HL-60/S4 (cell line): ENCODE results near the gene TSPYL1.
"Not testable (repeated sequence)": the region's sequence is repeated elsewhere in the genome, so short reads cannot be mapped to it uniquely, and the experiment has no call there.

Source experiments
- in situ Hi-C: fragments of 300-500 bp; cut with MboI; formaldehyde crosslinking; loops from 2 replicates; pipeline ENCODE4 v1.14.3; 2022; ENCODE audit warnings: low sequenced_read_pairs

The TSPYL1 gene

GRCh38 chr6:116279232-116280160 is at the start of gene TSPYL1:
Gene TSPYL1 (minus strand): TSS chr6:116279930. CDS start chr6:116279830, 100 bp downstream.
- in situ Hi-C loops: loop anchor here (10.0 kb wide), 1 partner anchor 285 kb away; no protein-coding TSS in a partner anchor

DNA sequence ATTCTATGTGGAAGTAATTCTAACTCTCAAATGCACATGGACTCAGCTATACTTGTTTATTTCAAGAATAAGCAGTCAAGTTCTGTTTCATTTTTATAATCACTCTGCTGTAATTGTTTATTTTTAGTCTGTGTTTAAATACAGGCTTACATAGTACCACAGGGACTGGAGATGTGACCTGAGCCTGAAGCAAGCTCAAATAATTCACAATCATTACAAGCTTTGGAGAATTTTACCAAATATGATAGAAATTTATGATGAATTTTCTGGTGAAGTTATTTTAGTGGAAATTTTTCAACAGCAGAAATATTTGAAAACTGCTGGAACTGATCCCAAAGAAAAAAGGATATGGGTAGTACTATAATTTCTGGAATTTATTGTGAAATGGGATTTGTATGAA is 49.4 kb upstream of the TSPYL1 start:
- in situ Hi-C loops: no loop called here

DNA sequence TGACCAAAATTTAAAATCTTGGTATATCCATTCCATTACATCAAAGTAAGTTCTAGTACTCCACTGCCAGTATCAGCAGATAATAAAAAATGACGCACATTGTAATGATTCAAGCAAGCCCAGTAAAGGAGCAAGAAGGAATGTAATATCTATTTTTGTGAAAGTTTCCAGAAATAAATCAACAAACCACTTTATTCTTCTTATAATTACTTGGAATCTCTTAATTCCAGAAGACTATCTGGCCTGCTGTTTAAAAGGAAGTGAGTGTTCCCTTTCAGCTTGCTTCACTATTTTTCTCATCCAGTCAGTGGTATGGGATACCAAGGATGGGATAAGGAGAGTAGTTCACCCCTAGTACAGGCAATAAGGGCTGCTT is 48.8 kb upstream of the TSPYL1 start:
- in situ Hi-C loops: no loop called here

DNA sequence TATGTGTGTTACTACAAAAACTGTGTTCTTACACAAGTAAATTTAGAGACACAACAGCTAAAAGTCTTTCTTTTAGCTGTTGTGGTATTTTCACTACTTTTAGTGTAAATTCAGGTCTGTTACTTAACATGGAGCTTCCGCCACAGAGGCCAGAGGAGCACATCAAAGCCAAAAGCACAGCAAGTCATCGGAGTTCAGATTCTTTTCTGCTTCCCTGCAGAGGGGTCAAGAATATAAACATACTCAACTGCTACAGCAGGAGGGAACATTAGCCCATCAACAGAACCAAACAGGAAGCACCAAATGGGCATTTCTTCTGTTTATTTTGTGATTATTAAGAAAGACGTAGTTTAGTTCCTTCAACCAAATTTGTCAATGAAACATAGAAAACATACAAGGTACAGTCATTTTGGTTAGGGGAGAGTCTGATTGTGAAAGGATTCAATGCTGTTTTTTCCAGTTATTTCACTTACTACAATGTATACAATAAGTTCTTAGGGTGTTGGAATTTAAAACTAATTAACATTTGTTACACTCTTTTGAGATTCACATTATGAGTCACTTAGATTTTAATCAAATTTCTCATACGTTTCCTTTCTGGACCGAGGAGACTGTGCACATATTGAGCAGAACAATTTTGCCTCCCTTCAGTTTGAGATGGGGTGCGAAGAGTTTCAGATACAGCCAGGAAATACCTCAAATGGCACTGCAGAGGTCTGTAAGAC is 48.2 kb upstream of the TSPYL1 start:
- in situ Hi-C loops: no loop called here

GRCh38 chr6:116326996-116327395 is 47.3 kb upstream of the TSPYL1 start:
- in situ Hi-C loops: no loop called here

GRCh38 chr6:116326181-116326671 is 46.5 kb upstream of the TSPYL1 start:
- in situ Hi-C loops: no loop called here

- in situ Hi-C loops: not testable (repeated sequence)
Measured at GRCh38 chr6:116325634-116326132, 46.0 kb upstream of the TSPYL1 start.

DNA sequence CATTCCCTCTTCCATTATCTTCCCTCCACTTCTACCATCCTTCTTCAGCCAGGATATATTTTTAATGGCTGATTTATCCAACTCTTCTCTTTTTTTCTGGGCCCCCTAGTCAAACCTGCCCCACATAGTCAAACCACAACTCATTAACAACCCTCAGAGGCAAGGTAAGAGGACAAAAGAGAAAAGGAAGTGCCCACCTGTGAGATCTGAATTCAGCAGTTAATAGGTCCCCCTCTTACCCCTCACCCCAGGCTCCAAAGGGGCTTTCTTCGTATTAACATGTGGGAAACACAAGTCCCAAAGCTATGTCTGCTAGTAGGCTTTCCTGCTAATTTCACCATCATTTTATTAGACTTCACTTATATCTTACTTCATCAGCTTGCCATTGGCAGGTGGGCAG is 44.1 kb upstream of the TSPYL1 start:
- in situ Hi-C loops: no loop called here

DNA sequence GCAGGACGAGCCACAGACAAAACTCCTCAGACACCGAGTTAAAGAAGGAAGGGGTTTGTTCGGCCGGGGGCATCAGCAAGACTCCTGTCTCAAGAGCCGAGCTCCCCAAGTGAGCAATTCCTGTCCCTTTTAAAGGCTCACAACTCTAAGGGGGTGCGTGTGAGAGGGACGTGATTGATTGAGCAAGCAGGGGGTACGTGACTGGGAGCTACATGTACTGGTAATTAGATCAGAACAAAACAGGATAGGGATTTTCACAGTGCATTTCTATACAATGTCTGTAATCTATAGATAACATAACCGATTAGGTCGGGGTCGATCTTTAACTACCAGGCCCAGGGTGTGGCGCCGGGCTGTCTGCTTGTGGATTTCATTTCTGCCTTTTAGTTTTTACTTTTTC is 42.2 kb upstream of the TSPYL1 start:
- in situ Hi-C loops: not testable (repeated sequence)

DNA sequence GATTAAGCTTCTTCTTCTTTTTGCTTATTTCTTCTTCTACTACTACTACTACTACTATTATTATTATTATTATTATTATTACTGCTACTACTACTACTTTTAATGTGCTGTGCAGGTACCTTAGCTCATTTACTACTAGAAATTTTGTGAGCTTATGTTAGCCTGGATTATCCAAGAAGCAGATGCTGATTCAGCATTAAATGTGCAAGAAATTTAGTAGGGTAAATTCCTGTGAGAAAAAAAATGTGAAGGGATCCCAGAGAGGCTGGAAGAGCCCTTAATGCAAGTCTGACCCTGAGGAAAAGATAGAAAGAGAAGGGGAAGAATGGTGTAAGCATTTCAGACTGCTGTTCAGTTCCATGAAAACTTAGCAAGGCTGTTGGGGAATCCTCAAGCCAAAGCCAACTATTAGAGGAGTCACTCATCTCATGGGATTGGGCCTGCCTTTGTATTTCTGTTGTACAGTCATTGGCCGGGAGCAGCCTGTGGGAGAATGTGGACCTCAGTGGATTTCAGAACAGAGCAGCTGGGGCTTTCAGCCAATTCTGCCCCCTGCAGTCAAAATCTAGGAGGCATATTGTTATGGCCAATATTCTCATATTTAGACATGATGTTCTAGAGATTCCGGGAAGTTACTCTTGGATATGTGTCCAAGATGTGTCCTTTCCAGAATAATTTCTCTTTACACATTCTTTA is 37.2 kb upstream of the TSPYL1 start:
- in situ Hi-C loops: no loop called here

DNA sequence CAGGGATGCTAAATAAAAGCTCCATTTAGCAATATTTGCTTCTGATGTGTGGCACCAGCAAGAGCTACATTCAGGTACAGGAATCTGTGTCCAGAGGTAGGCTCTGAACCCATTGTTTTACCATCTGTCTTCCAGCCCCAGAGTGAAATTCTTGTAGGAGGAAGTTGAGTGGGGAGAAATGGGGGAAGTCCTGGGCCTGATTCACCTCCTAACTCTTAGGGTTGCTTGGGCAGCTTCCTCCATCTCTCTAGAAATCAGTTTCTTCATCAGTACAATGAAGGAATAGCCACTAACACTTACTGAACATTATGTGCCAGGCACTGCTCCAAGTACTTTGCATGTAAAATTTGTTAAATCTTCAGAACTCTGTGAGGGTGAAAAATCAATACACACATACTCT is 35.1 kb upstream of the TSPYL1 start:
- in situ Hi-C loops: no loop called here

- in situ Hi-C loops: no loop called here
Measured at GRCh38 chr6:116314218-116314617, 34.5 kb upstream of the TSPYL1 start.

- in situ Hi-C loops: no loop called here
Measured at GRCh38 chr6:116313101-116313776, 33.5 kb upstream of the TSPYL1 start.

GRCh38 chr6:116309657-116310056 is 29.9 kb upstream of the TSPYL1 start:
- in situ Hi-C loops: no loop called here

- in situ Hi-C loops: no loop called here
Measured at GRCh38 chr6:116309001-116309400, 29.3 kb upstream of the TSPYL1 start.

GRCh38 chr6:116307633-116308032 is 27.9 kb upstream of the TSPYL1 start:
- in situ Hi-C loops: no loop called here

DNA sequence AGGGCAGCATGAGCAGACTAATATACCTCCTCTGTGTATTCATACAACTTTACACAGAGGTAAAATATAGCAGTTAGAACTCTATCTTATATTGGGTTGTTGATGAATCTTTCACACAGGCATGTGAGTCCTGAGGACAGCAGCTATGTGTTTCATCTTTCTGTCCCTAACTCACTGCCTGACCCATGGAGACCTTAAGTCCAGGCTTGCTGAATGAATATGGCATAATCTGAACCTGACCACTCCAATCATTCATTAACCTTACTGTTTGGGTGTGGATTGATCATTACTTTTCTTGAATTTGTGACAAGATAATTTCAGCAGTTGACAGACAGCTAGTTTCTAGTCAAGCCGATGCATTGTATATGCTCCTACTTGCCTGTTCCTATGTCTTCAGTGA is 27.3 kb upstream of the TSPYL1 start:
- in situ Hi-C loops: no loop called here

- in situ Hi-C loops: no loop called here
Measured at GRCh38 chr6:116304538-116305097, 24.9 kb upstream of the TSPYL1 start.

DNA sequence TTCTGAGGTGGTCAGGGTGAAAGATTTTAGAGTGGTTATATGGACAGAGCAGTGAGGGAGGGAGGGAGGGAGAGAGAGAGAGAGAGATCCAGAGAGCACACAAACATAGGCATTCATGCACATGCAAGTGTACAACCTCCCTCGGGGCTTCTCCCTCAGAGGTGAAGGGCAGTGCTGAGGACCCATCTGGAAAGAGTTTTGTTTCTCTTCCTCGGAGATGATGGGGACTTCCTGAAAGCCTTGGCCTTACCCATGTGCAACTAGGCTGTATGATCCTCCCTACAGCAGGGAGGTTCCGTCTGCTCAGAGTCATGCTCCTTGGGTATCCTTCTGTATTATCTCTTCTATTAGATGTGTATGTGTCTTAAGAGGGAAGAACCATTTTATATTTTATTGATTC is 21.4 kb upstream of the TSPYL1 start:
- in situ Hi-C loops: no loop called here

GRCh38 chr6:116300566-116300965 is 20.8 kb upstream of the TSPYL1 start:
- in situ Hi-C loops: no loop called here
